ENCODE measurements around the gene PURB.
"Not testable (repeated sequence)": the region's sequence is repeated elsewhere in the genome, so short reads cannot be mapped to it uniquely, and the experiment has no call there.

Gene PURB

DNA sequence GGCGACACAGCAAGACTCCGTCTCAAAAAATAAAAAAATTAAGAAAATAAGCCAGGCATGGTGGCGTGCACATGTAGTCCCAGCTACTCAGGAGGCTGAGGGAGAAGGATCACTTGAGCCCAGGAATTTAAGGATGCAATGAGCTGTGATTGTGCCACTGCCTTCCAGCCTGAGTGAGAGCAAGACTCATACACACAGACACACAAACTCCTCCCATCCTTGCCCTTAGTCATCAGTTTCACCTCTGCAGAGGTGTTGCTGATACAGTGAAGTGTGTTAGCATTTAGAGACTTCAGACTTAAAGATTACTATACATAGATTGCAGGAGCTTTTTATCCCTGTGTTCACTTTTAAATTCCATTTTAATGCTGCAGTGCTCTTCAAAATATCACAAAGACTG is 31.9 kb downstream of the PURB start:
- DNase-seq (ENCODE audit: low spot score), result no peak

DNA sequence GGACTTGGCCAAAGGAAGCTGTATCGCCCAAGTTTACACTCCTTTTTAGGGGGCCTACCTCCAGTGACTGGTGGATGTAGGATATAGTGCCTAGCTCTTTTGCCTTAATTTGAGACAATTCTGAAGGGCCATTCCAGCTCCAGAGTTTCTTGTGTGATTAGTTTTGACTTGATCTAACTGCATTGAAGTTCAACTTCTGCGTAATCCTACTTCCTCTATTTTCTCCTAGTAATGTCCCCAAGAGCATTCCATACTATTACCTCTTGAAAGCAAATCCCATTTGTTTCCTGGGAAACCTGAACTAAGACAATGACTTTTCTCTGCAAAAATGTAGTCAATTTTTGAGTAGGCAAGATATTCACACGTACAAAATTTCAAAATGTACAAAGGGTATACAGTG is 32.7 kb downstream of the PURB start:
- no peak for DNase-seq (ENCODE audit: low spot score)

DNA sequence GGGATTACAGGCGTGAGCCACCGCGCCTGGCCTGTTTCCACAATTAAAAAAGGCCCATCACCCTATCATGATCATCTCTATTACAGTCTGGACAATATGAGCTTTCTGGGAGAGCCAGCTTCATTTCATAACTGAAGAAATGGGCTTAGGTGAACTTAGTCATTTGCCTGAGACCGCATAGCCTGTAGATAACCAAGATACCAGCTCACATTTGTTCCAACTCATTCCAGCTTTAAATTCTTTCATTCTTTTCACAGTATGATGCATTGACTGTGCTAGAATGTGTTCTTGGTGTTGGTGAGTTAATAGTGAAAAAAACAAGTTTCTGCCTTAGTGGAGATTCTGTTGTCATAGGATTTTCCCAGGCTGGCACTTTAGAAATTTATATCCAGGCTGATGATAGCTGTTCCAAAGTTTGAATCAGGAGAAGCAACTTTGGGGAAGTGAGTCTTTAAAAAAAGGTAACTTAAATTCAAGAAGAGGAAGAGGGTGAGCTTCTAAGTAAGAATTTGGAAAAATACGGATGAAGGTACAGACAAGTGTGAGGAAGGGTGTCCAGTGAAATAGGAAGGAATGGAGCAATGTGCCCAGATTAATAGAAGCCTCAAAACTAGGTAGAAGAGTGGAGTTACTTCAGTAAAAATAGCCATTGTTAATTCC is 35.3 kb downstream of the PURB start:
- no peak for DNase-seq (ENCODE audit: low spot score)

DNA sequence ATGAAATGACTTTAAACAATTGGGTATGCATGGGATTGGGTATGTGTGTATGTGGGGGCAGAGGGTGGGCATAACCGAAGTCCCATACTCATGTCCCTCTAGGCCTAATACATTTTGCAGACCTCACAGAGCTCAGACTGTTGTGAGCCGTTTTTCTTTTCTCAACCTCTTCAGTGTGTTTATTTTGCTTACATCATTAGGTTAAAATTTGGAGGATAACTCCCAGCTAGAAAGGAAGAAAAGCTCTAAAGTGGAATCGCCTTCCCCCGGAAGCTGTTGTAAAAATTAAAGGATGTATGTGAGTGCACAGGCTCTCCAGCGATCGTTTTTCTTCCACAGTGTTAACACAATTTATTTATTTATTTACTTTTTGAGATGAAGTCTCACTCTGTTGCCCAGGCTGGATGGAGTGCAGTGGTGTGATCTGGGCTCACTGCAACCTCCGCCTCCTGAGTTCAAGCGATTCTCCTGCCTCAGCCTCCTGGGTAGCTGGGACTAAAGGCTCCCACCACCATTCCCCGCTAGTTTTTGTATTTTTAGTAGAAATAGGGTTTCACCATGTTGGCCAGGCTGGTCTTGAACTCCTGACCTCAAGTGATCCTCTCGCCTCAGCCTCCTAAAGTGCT is 36.0 kb downstream of the PURB start:
- DNase-seq (ENCODE audit: low spot score), result no peak

DNA sequence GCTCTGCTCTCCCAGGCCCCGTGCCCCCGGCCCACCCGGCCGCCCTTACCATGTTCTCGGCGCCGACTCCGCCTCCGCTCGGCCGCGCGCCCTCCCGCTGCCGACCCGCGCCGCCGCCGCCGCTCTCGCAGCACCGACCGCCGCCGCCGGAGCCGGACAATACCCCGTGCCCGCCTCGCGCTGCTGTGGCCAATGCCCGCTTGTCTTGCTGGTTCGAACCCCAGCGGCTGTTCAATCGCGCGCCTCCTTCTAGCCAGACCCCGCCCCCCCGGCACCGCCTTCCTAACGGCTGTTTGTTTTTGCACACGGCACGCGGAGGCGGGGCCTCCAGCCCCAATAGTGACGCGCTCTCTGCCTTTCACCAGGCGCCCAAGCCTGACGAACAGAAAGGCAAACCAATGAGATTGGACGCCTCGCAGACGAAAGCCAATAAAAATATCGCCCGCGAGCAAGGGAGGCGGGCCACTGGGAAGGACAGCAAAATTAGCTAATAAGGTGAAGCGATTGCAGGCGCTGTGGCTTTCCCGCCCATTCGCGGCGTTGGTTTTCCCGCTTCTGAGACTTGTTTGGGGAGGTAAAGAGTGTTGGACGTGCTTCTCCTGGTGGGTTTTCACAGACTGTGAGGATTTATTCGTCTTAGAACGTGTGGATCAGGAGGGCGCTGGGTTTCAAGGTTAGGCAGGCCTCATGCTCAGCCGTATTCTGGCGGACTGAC is 37.3 kb downstream of the PURB start, which contains the start of gene H2AZ2:
H2AZ2 (minus strand) TSS at position 168 of the 715 bp plus-strand sequence; CDS start at position 52, 116 bp downstream.
- peak; percentile 99 for DNase-seq (ENCODE audit: low spot score)

DNA sequence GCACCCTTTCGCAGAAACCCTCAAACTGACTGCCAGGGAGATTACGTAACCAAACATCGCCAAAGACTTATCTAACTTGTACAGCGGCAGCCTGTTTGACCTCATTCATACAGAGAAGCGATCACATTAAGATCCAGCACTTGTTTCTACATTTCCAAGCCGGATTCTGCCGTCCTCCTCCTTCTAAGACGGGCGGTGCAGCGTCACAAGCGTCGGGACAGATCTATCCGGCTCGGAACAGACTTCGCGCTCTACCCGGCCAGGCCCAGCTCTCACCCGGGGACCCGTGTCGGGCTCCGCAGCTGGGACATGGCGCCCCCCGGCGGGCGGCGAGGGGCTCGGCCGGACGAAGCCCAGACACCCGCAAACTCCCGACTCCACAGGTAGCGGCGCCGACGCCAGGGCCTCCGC is 37.8 kb downstream of the PURB start:
- peak; percentile 92 for DNase-seq (ENCODE audit: low spot score)

DNA sequence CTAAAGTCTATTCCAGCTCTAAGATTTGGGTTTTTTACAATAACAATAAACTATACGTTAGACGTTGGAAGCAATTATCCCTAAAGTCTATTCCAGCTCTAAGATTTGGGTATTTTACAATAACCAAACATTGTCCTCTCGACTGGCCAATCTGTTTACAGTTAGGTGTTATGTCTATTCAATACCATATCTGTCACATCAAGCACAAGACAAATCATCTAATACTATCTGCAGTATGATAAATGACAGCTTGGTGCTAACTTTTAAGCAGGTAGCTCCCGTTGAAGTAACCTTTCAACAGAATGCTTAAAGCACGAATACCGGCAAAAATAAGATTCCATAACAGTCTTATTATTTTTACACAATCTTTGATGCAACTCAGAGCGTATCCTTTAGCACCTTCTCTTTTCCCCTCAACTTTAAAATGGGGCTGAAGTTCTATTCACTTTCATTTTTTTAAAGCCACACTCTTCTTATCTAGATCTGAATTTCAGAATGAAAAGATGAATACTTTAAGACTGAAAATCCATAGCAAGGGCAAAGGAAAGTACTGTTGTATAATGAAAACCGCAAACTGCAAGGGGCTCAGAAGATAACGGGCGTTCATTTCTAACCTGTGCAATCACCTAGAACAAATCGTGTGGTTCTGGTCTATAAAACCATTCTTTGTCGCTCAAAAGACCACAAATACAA is 38.4 kb downstream of the PURB start:
- DNase-seq (ENCODE audit: low spot score), result no peak

DNA sequence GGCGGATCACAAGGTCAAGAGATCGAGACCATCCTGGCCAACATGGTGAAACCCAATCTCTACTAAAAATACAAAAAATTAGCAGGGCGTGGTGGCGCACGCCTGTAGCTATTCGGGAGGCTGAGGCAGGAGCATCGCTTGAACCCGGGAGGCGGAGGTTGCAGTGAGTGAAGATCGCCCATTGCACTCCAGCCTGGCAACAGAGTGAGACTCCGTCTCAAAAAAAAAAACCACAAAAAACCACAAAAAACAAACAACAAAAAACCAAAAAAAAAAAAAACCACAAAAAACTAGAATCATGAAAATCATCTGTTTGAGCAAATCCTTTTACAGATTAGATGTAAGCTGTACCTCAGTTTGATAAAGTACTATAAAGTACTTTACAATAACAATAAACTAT is 38.9 kb downstream of the PURB start:
- DNase-seq (ENCODE audit: low spot score), result not testable (repeated sequence)

DNA sequence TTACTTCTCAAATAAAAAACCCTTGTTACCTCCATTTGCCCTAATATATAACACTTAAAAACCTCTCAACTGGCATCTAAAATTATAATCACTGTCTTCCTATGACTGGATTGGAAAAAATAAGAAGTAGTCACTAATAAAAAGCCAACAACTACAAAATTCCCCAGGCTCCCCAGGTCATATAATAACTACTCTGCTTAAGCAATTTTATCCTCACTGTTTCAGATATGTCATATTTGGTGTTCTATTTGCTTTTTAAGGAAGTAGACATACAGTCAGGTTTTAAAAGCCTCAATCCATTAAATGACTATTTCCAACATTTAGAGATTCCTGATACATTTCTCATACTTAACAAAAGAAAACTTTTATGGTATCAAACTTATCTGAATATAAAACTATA is 39.9 kb downstream of the PURB start:
- DNase-seq (ENCODE audit: low spot score), result no peak

DNA sequence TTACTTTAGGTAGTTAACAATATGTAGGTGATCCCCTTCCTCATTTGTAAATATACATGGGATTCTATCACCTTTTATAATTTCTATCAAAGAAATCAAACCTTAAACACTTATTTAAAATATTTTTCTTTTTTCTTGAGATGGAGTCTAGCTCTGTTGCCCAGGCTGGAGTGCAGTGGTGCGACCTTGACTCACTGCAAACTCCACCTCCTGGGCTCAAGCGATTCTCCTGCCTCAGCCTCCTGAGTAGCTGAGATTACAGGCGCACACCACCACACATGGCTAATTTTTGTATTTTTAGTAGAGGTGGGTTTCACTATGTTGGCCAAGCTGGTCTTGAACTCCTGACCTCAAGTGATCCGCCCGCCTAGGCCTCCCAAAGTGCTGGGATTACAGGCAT is 41.9 kb downstream of the PURB start:
- DNase-seq (ENCODE audit: low spot score), result not testable (repeated sequence)

DNA sequence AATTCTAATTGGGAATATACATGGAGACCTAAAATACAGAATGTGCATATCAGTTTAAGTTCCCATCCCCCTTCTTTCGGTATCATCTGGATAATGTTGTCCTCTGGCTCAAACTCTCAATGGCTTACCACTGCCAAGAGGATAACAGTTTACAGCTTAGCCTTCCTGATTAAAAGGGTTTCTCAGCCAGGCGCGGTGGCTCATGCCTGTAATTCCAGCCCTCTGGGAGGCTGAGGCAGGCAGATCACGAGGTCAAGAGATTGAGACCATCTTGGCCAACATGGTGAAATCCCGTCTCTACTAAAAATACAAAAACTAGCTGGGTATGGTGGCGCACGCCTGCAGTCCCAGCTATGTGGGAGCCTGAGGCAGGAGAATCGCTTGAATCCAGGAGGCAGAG is 42.7 kb downstream of the PURB start:
- DNase-seq (ENCODE audit: low spot score), result not testable (repeated sequence)

DNA sequence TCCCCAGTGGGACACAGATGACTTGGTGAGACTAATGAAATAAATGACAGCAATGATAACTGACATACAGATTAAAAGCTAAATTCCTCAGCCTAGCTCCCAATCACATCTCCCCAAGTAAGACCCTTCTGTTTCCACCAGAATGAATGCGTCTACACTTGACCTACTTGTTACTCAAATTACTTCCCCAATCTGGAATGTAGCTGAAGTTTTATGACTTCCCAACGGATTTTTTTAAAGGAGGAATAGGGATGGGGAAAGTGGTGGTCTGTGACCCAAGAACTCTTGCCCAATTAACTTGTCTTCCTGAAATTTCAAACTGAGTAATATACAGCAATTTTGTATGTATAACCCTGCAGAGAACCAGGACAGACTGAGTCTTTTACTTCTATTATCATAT is 46.6 kb downstream of the PURB start:
- DNase-seq (ENCODE audit: low spot score), result no peak

DNA sequence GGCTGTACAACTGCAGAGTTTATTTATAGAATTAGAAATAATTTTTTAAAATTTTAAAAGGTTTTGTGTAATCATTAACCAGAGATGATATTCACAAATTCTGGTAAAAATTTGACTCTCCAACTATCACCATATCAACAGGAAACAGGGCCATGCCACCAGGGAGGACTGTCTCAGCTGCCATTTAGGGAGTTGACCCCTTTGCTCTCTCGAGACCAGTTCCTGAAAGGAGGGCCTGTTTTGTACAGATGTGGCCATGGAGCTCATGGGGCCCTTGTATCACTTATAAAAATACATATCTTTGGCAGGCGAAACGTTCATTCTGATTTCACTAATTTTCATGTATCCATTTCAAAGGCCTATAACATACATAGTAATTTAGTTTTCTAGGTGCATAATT is 57.8 kb downstream of the PURB start:
- no peak for DNase-seq (ENCODE audit: low spot score)
